A673 (cell line): ENCODE measurements around the gene MAP1LC3B2. TPM values are rescaled to one million over a fixed set of nuclear protein-coding genes. Genes with fewer than 3 reads are reported as not detected.

Experiments used
- BruUV-seq: library from RNA; stranded (reverse); fragments of 400-500 nt; replicated peaks from 2 replicates; lab custom pipeline; 2021; lab: Mats Ljungman, UMichigan
- CTCF ChIA-PET: fragments of 300-600 bp; sonication (Branson Sonifier 250); formaldehyde crosslinking; loops from one replicate; lab custom pipeline; 2022; ENCODE audit warnings: antibody characterized with exemption; lab: Charles Lee
- POLR2A ChIA-PET: fragments of 300-600 bp; sonication (Branson Sonifier 250); formaldehyde crosslinking; loops from one replicate; lab custom pipeline; 2022; ENCODE audit warnings: antibody characterized with exemption; ENCODE audit not compliant: low non-redundant PET; lab: Charles Lee
- DNase-seq: peaks from one replicate; pipeline ENCODE4 v3.0.0-alpha.2; 2015; ENCODE audit warnings: low spot score
- H3K27ac ChIP-seq: fragments of 200-600 bp; sonication (generic); 2 replicates; pipeline ENCODE4 v1.5.1; 2016; ENCODE audit warnings: mixed run types, low read depth, mild to moderate bottlenecking, mixed read lengths, antibody characterized with exemption, low read length; ENCODE audit not compliant: poor library complexity, severe bottlenecking
- H3K27me3 ChIP-seq: fragments of 200-600 bp; sonication (generic); replicated peaks from 2 replicates; pipeline ENCODE4 v1.6.1; 2017; ENCODE audit warnings: mixed run types, low read depth, mild to moderate bottlenecking, mixed read lengths, antibody characterized with exemption, low read length; ENCODE audit not compliant: insufficient read depth, poor library complexity
- H3K36me3 ChIP-seq: fragments of 200-600 bp; sonication (generic); 2 replicates; pipeline ENCODE4 v1.6.1; 2016; ENCODE audit warnings: mixed run types, mild to moderate bottlenecking, mixed read lengths, antibody characterized with exemption, low read length; ENCODE audit not compliant: insufficient read depth, poor library complexity, severe bottlenecking
- H3K4me1 ChIP-seq: fragments of 200-600 bp; sonication (generic); 2 replicates; pipeline ENCODE4 v1.6.1; 2017; ENCODE audit warnings: mixed run types, mild to moderate bottlenecking, mixed read lengths, antibody characterized with exemption, low read length; ENCODE audit not compliant: insufficient read depth, poor library complexity, severe bottlenecking
- H3K4me3 ChIP-seq: fragments of 200-600 bp; sonication (generic); 2 replicates; pipeline ENCODE4 v1.5.1; 2016; ENCODE audit warnings: low read depth, mixed run types, mild to moderate bottlenecking, mixed read lengths, low read length; ENCODE audit not compliant: poor library complexity, severe bottlenecking
- H3K9me3 ChIP-seq: fragments of 200-600 bp; sonication (generic); 2 replicates; pipeline ENCODE4 v1.6.1; 2016; ENCODE audit warnings: mixed run types, low read depth, mild to moderate bottlenecking, mixed read lengths, antibody characterized with exemption, low read length; ENCODE audit not compliant: poor library complexity, severe bottlenecking
- CTCF ChIP-seq: fragments of 300-800, 200-600 bp; sonication (generic); conservative IDR thresholded peaks from 2 replicates; pipeline ENCODE4 v1.5.1; 2017; ENCODE audit warnings: low read depth, mild to moderate bottlenecking, antibody characterized with exemption, low read length, moderate library complexity, mixed read lengths
- EZH2 ChIP-seq: fragments of 200-600 bp; sonication (generic); IDR thresholded peaks from 2 replicates; pipeline ENCODE4 v1.6.1; 2017; ENCODE audit warnings: borderline replicate concordance, low read depth, mild to moderate bottlenecking, mixed read lengths, antibody characterized with exemption, low read length; ENCODE audit not compliant: poor library complexity, severe bottlenecking
- intact Hi-C: fragments of 100-400 bp; cut with micrococcal nuclease; formaldehyde crosslinking; loops from one replicate; pipeline ENCODE4 v1.10.0; 2022; ENCODE audit not compliant: unreplicated experiment
- total RNA-seq: library from RNA; stranded (reverse); gene quantifications from 2 replicates; pipeline ENCODE4 v1.2.3, GENCODE V29; 2021

The MAP1LC3B2 gene
- total RNA-seq, 1 experiment from 2014 or later, result 1.7 TPM

- CTCF ChIA-PET, result no interaction called here
- POLR2A ChIA-PET, result interaction anchor here (0.5 to 2.0 kb wide), 3 partner anchors 17 to 128 kb away, joined by 3 to 17 read pairs (median 7); no protein-coding TSS in a partner anchor
- Histone ChIP-seq H3K4me1 (peaks cover 5% of the 10 kb centered on the region), H3K27ac (peak overlapping the region; percentile 68), H3K27me3 (no peaks in the 10 kb centered on the region), H3K4me3 (peak overlapping the region; percentile 72), H3K36me3 (no peaks in the 10 kb centered on the region), H3K9me3 (no peaks in the 10 kb centered on the region)
- DNase-seq, result peak; percentile 92
- intact Hi-C loops, result loop anchor here (10.0 kb wide), 1 partner anchor 389 kb away; no protein-coding TSS in a partner anchor
- no peak for TF ChIP-seq CTCF
- BruUV-seq, result no TSS peak
Observed at GRCh38 chr12:116533343-116534251, 25.6 kb upstream of the MAP1LC3B2 start.

DNA sequence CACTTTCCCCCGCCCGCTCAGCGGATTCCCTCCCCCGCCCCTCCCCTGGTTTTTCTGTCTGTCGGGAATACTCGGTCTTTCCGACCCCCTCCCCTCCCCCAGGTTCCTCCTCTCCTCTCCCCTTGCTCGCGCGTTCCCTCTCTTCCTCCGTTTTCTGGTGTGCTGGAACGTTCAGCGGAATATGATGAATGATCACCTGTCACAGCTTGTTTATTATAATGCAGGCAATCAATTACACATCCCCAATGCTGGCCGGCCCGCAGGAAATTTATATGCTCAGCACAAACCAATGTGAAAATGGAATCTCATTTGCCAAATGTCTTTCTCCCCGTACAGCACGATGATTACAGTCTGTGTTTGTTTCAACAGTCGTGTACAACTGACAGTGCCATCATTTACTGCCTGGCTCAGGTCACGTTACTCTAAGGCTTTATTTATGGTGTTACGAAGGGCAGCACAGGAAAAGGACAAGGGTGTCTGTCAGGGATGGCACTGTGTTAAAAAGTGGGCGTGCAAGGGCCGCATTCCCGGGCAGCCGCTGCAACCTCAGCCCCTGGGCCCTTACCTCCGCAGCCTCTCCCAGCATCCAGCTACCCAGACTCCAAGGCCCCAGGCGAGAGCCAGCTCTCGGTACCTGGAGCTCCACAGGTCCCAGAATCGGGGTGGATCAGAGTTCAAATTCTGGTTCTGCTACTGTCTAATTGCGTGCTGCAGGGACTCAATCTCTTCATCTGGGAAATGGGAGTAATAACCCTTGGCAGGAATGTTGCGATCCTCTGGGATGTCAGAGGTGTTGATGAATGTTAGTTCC lies 24.7 kb upstream of the MAP1LC3B2 start:
- POLR2A ChIA-PET, result interaction anchor here (0.5 to 2.0 kb wide), 2 partner anchors 16 to 18 kb away, joined by 3 to 17 read pairs; no protein-coding TSS in a partner anchor
- Histone ChIP-seq H3K4me3 (peak overlapping the region; percentile 72), H3K27me3 (no peaks in the 10 kb centered on the region), H3K4me1 (peaks cover 11% of the 10 kb centered on the region), H3K9me3 (no peaks in the 10 kb centered on the region), H3K36me3 (no peaks in the 10 kb centered on the region), H3K27ac (peak overlapping the region; percentile 15)
- intact Hi-C loops, result loop anchor here (10.0 kb wide), 1 partner anchor 390 kb away; no protein-coding TSS in a partner anchor
- TF ChIP-seq CTCF, result no peak
- no peak for TF ChIP-seq EZH2
- CTCF ChIA-PET, result no interaction called here
- BruUV-seq, result TSS peak; percentile 43
- DNase-seq, result peak; percentile 38

GRCh38 chr12:116535241-116535640 lies 23.9 kb upstream of the MAP1LC3B2 start:
- intact Hi-C loops, result loop anchor here (10.0 kb wide), 1 partner anchor 390 kb away; no protein-coding TSS in a partner anchor
- no TSS peak for BruUV-seq
- no peak overlapping the region for H3K4me3 ChIP-seq

More at GRCh38 chr12:116535241-116535640, 23.9 kb upstream of the MAP1LC3B2 start:
- Histone ChIP-seq H3K36me3 (no peaks in the 10 kb centered on the region), H3K4me1 (peaks cover 18% of the 10 kb centered on the region), H3K27ac (no peak overlapping the region), H3K9me3 (no peaks in the 10 kb centered on the region), H3K27me3 (no peaks in the 10 kb centered on the region)
- TF ChIP-seq CTCF (no peak), EZH2 (no peak)
- ChIA-PET POLR2A (no interaction called here), CTCF (no interaction called here)
- DNase-seq, result no peak
